GM12891 (cell line): ENCODE measurements around the gene TUBB6.
A peak's percentile ranks its signal among the peaks of the same experiment; 100 is the strongest.

Source experiments
- DNase-seq: peaks from one replicate; pipeline ENCODE4 v3.0.0; 2011; ENCODE audit warnings: low spot score; ENCODE audit not compliant: insufficient read length
- FAIRE-seq: peaks from 2 replicates; lab custom pipeline; 2011; peaks lifted over from hg19 to GRCh38; lab: Jason Lieb, UNC
- PAX5 ChIP-seq: IDR thresholded peaks from 2 replicates; pipeline ENCODE4 v1.6.1; 2011; ENCODE audit warnings: low read length, moderate library complexity, mild to moderate bottlenecking; ENCODE audit not compliant: insufficient read depth, severe bottlenecking
- POLR2A ChIP-seq: IDR thresholded peaks from 2 replicates; pipeline ENCODE4 v1.6.1; 2011; ENCODE audit warnings: low read depth, low read length, control low read depth
- POLR2AphosphoS5 ChIP-seq: IDR thresholded peaks from 2 replicates; pipeline ENCODE4 v1.6.1; 2011; ENCODE audit warnings: low read depth, low read length, control low read depth
- POU2F2 ChIP-seq: IDR thresholded peaks from 2 replicates; pipeline ENCODE4 v1.6.1; 2011; ENCODE audit warnings: low read depth, mild to moderate bottlenecking, control low read depth, low read length, moderate library complexity
- SPI1 ChIP-seq: IDR thresholded peaks from 2 replicates; pipeline ENCODE4 v1.6.1; 2011; ENCODE audit warnings: low read depth, low read length, control low read depth
- TAF1 ChIP-seq: IDR thresholded peaks from 2 replicates; pipeline ENCODE4 v1.6.1; 2011; ENCODE audit warnings: low read depth, low read length, control low read depth

TUBB6 gene

DNA sequence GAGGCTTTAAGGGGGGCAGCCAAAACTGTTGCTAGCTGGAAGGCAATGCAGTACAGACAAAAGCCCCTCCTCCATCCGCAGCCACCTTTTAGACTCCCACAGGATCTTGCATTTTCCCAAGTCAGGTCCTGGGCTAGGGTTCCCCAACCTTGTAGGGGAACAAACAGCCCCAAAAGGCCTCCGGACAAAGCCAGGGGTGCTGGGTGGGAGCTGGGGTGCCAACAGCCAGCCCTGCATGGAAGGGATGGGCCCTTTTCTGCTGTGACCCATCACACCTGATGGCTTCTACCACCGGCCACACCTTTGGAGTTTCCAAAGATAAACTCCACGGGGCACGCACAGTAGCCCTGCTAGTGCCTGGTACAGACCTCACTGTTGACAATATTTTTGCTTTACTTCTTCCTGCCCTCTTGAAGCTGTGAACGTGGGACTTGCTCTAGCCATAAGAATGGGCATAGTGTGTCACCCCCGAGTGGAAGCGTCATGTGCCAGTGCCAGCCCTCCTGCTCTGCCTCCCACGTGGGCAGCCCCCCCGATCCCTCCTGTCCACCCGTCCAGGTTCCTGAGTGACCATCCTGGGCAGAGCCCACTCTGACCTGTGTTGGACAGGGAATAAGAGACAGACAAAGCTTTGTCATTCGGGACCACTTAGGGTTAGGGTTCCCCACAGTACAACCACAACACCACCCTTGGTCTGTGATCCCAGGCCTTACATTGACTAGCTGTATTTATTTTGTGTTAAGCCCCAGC lies 18.8 kb downstream of the TUBB6 start:
- TF ChIP-seq PAX5: no peak
- peak; percentile 31; the same call in 1 of the 2 replicates for TF ChIP-seq POLR2A
- no peak for TF ChIP-seq SPI1
- DNase-seq: no peak
- no peak for FAIRE-seq

GRCh38 chr18:12327510-12328178 lies 19.6 kb downstream of the TUBB6 start:
- TF ChIP-seq TAF1: no peak
- TF ChIP-seq SPI1: peak; percentile 57
- 0 out of 2 replicates have a peak, but pooled peaks have one; percentile 31 for TF ChIP-seq POLR2A
- FAIRE-seq (peak; percentile 80), DNase-seq (peak; percentile 72)

GRCh38 chr18:12328179-12328823 lies 20.3 kb downstream of the TUBB6 start:
- TF ChIP-seq PAX5: no peak
- TF ChIP-seq POLR2AphosphoS5: no peak
- TF ChIP-seq POLR2A: no peak
- no peak for TF ChIP-seq POU2F2
- no peak for TF ChIP-seq TAF1
- no peak for TF ChIP-seq SPI1
- no peak for FAIRE-seq
- DNase-seq: no peak

GRCh38 chr18:12329125-12329698 lies 21.2 kb downstream of the TUBB6 start:
- TF ChIP-seq POU2F2 (no peak), PAX5 (no peak), POLR2A (no peak), SPI1 (no peak), POLR2AphosphoS5 (no peak), TAF1 (no peak)
- DNase-seq: no peak
- FAIRE-seq: no peak

DNA sequence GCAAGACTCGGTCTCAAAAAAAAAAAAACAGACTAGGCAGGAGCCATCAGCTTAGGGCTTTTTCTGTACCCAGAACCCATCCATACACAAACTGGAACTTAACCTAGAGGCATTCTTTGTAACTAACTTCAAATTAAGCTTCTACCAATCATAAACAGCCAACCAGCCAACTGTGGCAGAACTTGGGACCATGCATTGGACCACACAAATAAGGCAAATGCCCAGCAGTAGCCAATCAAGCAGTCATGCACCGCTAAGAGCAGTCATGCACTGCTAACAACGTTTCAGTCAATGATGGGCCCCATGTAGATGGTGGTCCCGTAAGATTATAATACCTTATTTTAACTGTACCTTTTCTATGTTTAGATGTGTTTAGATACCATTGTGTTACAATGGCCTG lies 22.7 kb downstream of the TUBB6 start:
- no peak for DNase-seq
- no peak for TF ChIP-seq POLR2AphosphoS5
- TF ChIP-seq POLR2A: no peak
- TF ChIP-seq SPI1: no peak
- no peak for TF ChIP-seq TAF1
- TF ChIP-seq POU2F2: no peak
- TF ChIP-seq PAX5: no peak

DNA sequence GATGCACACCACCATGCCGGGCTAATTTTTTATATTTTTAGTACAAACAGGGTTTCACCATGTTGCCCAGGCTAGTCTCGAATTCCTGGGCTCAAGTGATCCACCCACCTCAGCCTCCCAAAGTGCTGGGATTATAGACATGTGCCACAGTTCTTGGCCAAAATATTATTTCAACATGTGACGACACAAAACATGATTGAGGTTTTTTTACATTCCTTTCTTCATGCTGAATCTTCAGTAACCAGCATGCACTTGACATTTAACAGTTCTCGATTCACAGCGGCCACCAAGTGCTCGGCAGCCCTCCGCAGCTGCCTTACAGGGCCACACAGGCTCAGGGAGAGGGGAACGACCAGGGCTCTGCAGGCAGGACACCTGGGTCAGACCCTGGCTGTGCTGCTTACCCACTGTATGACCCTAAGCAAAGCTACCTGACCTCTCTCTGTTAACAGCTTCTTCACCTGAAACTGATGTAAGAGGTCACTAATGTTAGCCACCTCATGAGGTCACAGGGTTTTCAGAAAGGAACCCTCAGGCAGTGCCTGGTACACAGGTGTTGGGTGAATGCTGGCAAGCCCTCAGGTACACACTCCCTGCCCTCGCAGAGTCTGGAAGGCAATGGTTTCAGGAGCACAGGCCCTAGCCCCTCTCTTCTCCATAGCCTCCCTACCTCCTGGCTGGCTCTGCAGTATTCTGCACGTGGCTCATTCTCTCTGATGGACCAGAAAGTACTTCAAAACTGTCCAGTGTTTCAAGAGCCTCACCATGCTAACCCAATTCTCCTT lies 25.7 kb downstream of the TUBB6 start:
- no peak for DNase-seq
- no peak for FAIRE-seq
- TF ChIP-seq TAF1 (no peak), POU2F2 (no peak), POLR2AphosphoS5 (no peak), POLR2A (no peak), PAX5 (no peak), SPI1 (no peak)

More for the DNA sequence above, 22.7 kb downstream of the TUBB6 start:
- FAIRE-seq: no peak

DNA sequence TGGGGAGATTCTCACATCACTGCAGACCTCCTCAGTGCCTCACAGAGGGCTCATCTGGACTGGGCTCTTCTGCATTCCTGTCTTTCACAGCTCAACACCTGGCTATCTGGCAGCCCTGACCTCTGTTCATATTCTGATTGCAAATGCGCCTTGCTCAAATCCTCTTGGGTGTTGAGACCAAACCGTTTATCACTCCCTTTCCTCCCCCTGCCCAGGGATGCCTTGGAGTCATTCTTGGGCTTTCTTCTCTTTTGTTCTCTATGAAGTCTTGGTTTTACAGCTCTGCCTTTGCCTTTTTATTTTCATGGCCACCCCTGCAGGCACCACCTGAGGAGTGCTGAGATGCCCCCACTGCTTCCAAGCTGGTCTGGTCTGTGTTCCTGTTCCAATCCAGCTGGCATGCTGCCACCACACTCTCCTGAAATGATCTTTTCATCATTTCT lies 26.3 kb downstream of the TUBB6 start:
- TF ChIP-seq TAF1 (no peak), POLR2AphosphoS5 (no peak), SPI1 (no peak), POLR2A (no peak), POU2F2 (no peak), PAX5 (no peak)
- no peak for FAIRE-seq

DNA sequence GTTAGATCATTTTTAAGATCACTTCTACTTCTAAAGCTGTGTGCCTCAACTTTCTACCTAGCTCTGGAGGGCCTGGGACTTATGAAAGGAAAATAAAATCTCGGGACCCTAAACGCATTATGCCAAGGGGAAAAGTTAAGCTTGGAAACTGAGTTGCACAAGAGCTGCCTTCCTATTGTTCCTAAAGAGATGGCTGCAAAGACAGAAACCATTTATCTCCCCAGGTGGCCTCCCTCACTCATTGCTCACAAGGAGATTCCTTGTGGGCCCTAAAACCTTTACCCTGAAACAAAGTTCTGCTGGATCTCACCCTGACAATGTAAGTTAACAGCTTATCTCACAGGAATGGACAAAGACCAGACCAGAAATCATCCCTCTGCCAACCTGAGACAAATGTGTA lies 26.8 kb downstream of the TUBB6 start:
- no peak for FAIRE-seq
- no peak for TF ChIP-seq POU2F2
- TF ChIP-seq POLR2AphosphoS5: no peak
- TF ChIP-seq SPI1: no peak
- no peak for TF ChIP-seq PAX5
- TF ChIP-seq POLR2A: no peak
- no peak for TF ChIP-seq TAF1
- no peak for DNase-seq

More for the DNA sequence above, 26.3 kb downstream of the TUBB6 start:
- no peak for DNase-seq

GRCh38 chr18:12335503-12335902 lies 27.5 kb downstream of the TUBB6 start:
- TF ChIP-seq POLR2AphosphoS5 (no peak), POLR2A (no peak), PAX5 (no peak), TAF1 (no peak), SPI1 (no peak), POU2F2 (no peak)
- no peak for FAIRE-seq
- DNase-seq: no peak
